Stimulated activated CD4-positive, alpha-beta T cell treated with anti-CD3 and anti-CD28 coated beads, TNF-alpha, amount 100 ng/mL, for 48 hours (primary cell): ENCODE results near the gene FAM171A2.

ENCODE experiments used
- DNase-seq, 3 donors: peaks; one replicate each; pipeline ENCODE4 v3.0.0-alpha.2; 2020; ENCODE audit warnings: low read depth in 3 of 3

Gene FAM171A2

DNA sequence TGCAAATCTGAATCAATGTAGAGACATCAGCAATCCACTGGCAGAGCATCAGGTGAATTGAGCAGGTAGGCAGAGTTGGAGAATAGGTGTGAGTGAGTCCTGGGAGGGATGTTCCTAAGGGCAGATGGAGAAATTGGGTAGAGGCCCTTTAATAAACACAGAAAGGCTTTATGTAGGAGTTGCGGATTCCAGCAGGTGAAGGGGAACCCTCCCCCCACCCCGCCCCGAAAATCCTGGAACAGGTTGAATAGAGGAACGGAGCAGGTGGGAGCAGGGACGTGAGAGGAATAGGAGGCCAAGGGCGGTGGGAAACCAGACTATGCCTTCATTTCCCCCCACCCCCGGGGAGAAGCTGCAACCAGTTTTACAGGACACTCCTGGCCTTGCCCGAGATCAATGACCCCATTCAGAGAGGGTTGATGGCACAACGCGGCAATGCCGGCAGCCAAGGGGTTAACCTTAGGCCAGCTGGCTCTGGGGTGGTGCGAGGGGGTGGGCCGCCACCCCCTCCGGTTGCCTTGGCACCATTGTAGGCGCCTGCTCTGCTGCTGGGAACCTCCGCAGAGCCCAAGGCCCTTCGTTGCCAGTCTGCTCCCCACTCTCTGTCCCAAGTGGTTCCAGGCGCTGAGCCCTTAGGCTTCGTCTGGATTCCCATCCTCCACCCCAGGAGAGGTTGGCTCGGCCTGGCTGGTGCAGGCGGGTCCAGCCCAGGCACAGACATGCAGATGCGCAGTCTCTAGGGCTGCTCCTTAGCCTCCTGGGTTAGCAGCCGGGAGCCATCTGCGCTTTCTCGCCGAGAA, 56.1 kb downstream of the FAM171A2 start:
- DNase-seq: no peak

DNA sequence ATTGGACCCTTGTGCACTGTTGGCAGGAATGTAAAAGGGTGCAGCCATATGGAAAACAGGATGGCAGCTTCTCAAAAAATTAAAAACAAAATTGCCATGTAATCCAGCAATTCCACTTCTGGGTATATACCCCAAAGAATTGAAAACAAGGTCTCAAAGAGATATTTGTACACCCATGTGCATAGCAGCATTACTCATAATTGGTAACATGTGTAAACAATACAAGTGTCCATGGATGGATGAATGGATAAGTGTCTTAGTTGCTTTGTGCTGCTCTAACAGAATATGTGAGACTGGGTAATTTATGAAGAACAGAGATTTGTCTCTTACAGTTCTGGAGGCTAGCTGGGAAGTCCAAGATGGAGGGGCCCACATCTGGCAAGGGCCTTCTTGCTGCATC, 59.0 kb downstream of the FAM171A2 start:
- DNase-seq: no peak
